Activated CD8-positive, alpha-beta memory T cell treated with anti-CD3 and anti-CD28 coated beads, Interleukin-2, amount 50 U/mL, for 1 hour (primary cell): ENCODE results near the gene PEX5L.

Experiments used
- DNase-seq: peaks from one replicate; pipeline ENCODE4 v3.0.0-alpha.2; 2020; ENCODE audit errors: extremely low read depth

PEX5L gene

DNA sequence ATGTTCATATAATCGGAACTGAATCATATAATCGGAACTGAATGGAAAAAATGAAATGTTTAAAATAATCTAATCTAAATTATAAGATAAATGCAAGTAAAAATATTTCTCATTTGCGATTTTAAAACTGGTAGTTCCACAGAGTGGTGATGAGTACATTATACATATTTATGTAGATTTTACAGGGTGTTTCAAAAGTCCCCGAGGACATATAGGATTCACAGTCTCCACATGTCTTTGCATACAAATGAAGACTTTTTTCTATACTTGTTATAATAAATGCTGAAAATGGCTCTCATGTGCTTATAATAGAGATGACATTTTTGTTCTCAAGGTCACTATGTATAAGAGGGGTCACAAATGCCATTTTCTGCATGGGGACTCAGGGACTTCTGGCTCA is 139.5 kb downstream of the PEX5L start:
- DNase-seq: no peak

DNA sequence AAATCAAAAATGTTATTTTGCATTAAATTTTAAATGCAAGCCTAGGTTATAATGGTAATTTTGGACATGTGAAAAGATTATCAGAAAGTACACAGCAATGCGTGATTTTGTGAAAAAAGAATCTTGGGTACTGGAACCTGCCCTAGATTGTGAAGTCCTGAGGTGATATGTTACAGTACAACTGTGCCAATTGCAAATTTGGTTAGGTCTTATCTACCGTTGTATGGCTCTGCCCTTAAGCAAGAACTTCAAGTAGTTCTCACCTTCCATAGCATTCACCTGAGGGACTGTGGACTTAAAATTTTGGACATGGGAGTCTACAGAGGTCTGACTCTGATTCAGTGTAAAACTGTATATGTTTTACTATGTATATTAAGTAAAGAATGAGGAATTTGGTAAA is 140.2 kb downstream of the PEX5L start:
- no peak for DNase-seq

DNA sequence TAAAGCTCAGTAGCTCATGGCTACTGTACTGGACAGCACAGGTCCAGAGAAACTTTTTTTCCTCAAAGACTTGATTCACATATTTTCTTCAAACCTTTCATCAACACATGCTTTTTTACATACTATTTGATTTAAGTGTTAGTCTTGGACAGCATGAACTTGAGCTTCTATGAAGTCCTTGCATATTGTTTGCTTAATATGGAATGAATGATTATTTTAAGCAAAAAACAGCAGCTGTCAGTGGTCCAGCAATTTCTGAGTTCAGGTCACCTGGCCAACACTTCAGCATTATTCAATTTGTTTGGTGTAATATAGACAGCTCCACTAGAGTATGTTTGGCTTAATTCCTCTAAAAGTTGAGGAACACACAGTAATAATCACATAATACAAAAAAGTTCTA is 141.4 kb downstream of the PEX5L start:
- DNase-seq: no peak

- DNase-seq: no peak
Observed at GRCh38 chr3:179887295-179887943, 149.3 kb downstream of the PEX5L start.

GRCh38 chr3:179885950-179886349 is 150.8 kb downstream of the PEX5L start:
- DNase-seq: no peak

DNA sequence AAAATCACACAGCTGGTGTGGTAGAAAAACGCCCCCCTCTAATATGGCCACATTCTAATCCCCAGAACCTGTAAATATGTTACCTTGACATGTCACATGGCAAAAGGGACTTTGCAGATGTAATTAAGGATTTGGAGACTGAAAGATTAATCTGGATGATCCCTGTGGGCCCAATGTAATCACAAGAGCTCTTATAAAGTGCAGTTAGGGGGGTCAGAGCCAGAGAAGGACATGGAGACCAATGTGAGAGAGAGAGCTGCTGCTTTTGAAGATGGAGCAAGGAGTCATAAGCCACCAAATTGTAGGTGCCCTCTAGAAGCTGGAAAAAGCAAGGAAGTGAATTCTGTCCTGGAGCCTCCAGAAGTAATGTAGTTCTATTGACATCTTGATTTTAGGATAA is 152.6 kb downstream of the PEX5L start:
- DNase-seq: no peak

- no peak for DNase-seq
Observed at GRCh38 chr3:179882292-179882691, 154.4 kb downstream of the PEX5L start.

DNA sequence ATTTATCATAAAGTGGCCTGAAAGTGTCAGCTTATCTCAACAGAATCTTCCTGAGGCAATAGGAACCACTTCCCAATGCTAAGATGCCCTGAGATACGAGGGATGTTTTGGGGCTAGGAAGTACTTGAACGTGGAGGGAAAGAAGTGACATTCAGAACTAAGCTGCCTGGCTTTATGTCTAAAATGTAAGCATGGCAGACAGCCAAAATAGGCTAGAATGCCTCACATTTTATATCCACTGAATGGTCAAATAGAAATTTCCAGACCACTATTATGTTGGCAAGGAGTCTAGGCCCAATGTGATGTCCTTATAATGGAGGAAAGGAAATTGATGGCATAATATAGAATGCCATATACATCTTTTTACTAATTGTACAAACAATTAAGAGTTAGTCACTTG is 154.9 kb downstream of the PEX5L start:
- DNase-seq: no peak

GRCh38 chr3:179880868-179881267 is 155.9 kb downstream of the PEX5L start:
- DNase-seq: no peak

GRCh38 chr3:179876440-179876839 is 160.3 kb downstream of the PEX5L start:
- DNase-seq: no peak

DNA sequence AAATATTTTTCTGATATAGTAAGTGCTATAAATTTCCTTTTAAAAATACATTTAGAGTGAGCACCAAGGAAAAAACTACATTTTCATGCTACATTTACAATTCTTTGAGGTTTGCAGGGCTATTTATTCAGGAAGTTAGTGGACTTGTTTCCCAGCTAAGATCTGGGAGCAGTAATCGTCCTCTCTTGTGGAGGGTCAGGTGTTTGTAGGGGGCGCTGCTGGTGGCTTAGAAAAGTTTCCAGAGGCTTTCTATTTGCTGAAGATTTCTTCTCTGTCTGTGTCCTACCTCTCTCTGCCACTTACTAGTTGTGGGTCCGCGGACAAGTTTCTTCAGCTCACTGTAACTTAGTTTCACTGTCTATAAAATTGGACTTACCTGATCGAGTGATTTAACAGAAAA is 163.9 kb downstream of the PEX5L start:
- no peak for DNase-seq

- DNase-seq: no peak
Observed at GRCh38 chr3:179871782-179872181, 165.0 kb downstream of the PEX5L start.

GRCh38 chr3:179868715-179869114 is 168.0 kb downstream of the PEX5L start:
- no peak for DNase-seq

- no peak for DNase-seq
Observed at GRCh38 chr3:179867961-179868360, 168.8 kb downstream of the PEX5L start.

- DNase-seq: no peak
Observed at GRCh38 chr3:179865861-179866505, 170.8 kb downstream of the PEX5L start.

DNA sequence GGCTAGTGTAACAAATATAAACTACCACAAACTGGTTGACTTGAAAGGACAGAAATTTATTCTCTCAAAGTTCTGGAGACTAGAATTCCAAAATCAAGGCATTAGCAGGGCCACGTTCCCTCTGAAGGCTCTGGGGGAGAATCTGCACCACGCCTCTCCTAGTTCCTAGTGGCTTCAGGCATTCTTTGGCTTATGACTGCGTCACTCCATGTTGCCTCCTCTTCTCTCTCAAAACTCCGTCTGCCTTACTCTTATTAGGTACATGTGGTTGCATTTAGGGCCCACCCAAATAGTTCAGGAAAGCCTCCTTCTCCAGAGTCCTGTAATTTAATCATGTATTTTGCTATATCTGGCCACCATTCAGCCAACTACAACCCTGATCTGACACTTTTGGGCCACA is 174.8 kb downstream of the PEX5L start:
- DNase-seq: no peak

DNA sequence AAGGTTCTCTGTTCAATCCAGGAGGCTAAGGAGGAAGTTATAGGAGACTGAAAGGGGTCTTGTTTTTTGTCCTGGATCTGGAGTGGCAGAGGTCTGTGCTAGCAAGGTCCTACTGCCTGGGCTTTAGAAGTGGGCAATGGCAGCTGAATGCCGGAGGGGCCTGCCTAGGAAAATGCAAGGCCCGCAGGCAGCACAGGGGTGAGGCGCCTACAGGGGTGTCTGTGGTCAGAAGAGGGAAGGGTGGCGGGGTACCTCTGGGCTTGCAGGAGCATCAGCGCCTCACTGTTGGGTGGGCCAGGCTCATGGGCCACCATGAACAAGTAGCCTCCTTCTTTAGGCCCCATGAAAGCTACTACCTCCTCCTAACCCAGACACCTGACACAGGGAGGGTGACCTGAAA is 175.4 kb downstream of the PEX5L start:
- no peak for DNase-seq

- no peak for DNase-seq
Observed at GRCh38 chr3:179860275-179861107, 176.2 kb downstream of the PEX5L start.

DNA sequence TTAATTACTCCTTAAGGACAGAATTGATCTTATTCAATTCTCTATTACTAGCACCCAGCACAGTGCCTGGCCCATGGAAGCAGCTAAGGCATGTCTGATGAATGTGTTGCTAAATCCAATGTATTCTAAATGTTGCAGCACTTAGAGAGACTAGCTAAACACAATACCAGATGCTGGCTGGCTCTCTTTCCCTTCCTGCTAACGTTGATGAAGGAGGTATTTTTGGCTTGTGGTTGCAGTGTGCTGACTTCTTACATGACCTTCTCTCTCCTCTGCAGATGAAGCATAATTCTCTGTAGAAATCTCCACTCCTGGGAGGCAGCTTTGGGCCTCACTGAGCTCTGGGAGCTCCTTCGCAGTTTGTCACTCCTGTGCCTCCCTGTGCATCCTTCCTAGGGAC is 183.6 kb downstream of the PEX5L start:
- DNase-seq: no peak

DNA sequence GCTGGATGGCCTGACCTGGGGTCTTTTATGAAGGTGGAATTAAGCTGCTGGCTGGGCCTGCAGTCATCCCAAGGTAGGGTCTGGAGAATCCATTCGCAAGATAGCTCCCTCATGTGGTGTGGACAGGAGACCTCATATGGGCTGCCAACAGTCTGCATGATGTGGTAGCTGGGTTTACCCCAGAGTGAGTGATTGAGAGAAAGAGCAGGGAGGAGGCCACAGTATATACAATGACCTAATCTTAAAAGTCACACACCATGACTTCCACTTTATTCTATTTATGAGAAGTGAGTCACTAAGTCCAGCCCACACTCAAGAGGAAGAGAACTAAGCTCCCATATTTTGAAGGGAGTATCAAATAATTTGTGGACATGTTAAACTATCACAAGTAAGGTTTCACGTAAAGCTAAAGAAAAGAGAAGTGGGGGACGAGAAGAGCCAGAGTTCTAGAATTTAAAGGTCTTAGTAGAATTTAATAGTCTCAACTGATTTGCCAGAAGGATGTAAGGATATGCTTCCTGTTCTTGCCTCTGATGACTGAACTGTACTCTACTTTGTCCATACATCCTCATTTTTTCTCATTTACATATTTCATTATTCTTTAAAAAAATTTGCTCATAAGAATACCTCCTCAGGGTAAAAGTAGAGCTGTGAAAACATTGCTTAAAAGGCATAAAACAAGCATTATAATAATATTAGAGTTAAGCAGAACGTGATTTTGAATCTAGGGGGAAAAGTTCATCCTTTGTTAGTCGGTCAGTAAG is 184.4 kb downstream of the PEX5L start:
- no peak for DNase-seq

GRCh38 chr3:179848711-179849110 is 188.0 kb downstream of the PEX5L start:
- no peak for DNase-seq

DNA sequence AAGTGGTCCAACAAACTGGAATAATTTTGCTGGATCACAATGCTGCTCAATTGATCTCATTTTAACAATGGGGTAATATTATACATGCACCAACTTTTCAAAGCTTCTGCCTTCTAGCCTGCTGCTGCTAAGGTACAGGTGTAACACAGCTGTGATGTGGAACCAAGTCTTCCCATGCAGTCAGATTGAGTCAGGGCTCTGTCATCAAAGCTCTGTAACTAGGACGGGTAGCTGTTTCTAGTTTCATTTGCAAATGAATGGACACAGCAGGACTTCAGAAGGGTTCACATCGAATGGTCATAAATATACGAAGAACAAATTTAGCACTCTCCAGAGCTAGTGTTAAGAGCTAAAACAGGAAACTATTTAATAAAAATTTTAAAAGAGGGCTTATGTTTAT is 194.7 kb downstream of the PEX5L start:
- no peak for DNase-seq
